ENCODE measurements around the gene PARD3. TPM values are rescaled to one million over a fixed set of nuclear protein-coding genes. Genes with fewer than 3 reads are reported as not detected.

Gene PARD3
- total RNA-seq, 1 donor from 2014 or later, result 64.5 TPM

DNA sequence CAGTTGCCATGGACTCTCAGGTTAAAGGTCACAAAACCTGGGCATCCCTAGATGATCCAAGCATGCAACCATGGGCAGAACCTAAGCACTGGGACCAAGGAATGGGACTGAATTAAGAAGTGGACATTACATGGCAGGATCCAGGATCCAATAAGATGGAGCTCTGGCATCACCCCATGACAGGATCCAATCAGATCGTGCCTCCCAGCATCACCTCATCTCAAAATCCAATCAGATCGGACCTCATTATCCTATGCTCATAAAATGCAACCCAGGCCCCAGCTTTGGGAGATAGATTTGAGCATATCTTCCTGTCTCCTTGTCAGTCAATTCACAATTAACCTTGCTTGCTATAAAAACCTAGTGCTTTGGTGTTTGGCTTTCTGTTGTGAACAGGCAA lies 616.1 kb downstream of the PARD3 start:
- no peak for ATAC-seq

DNA sequence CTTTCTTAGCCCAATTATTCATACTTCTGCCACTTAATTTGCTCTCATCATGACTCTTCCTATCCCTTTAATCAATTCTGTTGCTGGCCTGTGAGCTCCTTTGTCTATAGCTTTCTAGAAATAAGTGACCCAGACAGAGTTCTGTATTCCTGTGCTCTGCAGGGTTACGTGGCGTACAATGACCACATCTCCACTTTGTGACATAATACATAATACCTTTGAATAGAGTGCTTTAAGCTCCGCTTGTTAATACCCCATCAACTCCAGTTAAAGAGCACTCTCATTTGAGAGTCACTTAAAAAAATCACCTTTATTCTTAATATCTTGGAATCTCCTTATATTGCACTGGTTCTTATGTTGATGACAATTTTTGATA lies 619.0 kb downstream of the PARD3 start:
- ATAC-seq, result no peak

DNA sequence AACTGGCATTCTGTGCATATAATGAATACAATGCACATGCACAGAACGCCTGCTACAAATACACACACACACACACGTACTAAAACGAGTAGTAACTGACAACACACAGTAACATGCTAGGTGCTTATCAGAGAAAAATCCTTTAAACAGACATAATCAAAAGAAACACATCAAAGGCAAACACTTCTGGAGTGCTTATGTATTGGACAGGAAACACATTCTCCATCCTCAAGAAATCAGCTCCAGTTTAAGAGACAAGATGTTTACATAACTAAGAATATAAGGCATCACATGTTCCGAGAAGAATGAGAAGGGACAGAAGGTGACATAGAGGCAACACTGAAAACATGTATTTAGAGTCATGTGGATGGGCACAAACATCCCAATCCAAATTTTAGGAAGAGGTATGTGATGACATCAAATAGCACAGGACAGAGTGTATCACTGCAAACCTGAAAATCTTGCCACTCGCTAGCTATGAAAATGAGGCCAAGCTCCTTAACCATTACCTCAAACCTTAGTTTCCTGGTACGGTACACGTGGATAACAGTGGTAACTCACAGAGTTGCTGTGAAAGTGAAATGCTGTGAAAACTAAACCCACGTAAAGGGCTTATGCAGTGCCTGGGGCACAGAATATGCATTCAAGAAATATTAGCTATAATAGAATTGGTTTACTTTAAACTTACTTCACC lies 619.6 kb downstream of the PARD3 start:
- ATAC-seq, result no peak

DNA sequence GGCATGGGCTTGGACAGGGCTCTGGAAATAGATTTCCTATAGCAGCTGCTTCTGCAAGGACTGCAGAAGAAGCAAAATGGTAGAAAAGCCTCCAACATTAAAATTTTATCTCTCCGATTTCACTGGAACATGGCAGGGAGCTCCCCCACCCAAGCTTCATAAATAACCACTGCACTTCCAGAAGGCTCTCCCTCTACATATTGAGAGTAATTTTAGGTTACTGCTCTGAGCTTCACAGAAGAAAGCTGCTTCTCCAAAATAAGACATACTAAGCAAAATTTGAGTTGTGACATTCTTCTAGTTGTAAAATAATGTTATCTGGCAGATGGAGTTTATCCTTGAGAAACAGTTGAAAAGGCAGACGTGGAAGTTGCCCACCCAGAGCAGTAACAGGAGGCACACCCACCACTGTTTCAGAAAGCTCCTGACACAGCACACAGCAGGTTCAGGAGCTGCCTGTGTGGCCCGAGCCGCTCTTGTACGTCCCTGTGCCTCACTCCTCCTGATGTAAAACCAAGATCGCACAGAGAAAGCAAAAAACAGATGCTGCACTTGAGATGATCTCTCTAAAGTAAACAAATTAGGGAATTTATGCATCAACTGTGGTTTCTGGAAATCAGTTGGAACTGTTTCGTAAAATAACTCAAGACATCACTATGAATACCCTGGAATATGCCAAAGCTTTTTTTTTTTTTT lies 621.0 kb downstream of the PARD3 start:
- no peak for ATAC-seq

DNA sequence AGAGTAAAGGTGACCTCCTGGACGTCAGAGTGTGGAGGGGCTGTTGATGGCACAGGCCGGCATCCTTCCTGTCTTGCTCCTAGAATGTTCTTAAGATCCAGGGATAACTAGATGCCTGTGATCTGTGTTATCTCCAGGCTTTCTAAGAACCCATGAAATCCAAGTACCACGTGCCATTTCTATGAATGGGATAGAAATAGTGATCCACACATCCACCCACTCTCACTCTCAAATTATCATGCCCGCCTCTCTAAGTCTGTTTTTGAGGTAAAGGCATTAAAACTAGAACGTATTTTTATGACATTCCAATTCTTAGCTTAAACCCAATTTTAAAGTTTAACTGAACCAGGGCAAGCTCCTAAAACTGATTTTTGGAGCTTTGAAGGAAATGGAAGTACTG lies 622.5 kb downstream of the PARD3 start:
- no peak for ATAC-seq

DNA sequence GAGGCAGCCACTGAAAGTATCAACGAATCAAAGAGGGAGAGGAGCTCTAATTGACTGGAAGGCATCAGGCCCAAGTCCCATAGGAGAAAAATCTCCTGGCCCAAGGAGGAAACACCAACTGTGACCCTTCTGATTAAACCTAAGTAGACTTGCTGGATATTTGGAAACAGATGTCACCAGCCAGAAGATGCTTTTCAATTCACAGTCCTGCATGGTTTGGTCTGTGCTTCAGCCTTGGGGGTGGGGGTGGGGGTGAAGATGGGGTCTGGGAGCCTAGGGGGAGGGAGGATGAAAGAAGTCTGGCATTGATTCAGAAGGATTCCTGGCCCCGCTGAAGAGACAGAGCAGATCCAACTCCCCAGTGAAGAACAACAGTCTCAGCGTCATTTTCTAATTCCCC lies 623.7 kb downstream of the PARD3 start:
- ATAC-seq, result no peak

DNA sequence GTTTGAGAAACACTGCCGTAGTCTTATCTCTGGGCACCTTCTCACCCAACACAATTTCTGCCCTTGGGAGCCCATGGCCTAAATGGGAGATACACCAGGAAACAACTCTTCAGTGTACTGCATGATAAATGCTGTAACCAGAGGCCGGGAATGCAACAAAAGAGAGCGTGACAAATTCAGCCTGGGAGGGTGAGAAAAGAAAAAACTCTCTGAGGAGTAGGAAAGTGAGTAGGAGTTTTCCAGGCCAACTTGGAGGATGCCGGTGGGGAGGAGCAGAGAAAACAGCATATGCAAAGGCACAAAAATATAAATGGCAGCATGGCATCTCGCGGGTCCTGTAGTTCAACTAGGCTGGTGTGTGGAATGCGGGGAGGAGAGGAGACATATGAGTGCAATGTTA lies 624.5 kb downstream of the PARD3 start:
- ATAC-seq, result no peak

DNA sequence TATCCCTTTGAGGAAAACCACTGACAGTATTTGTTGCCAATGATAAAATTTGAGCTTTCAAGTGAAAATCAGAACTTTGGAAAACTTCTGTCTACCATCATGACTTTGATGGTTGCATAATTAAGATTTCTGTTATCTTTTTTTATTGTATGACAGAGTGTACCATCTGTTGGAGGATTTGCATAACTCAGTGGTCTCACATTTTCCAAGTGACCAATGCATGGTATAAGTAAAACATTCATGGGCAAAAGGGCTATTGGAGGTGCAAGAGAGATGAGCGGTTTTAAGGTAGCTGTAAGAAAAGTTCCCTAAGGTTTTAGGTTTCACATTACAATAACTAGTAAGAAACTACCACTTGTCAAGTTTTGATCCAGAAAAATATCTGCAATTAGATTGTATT lies 625.3 kb downstream of the PARD3 start:
- no peak for ATAC-seq

DNA sequence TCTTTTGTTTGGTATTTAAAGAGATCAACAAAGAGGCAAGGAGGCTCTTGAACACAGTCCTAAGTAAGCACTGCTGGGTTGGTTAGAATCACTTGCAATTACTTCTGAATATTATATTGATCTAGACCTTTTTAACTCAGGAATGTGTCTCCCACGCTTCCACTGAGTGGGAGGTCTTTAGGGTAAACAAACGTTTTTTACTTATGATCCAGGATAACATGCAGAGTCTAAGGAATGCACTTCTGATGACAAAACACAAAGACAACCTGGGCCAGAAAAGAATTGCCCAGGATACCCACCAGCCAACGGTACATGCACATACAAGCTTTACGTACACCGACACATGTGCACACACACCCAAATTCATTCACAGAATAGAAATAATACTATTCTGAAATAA lies 626.9 kb downstream of the PARD3 start:
- ATAC-seq, result no peak

DNA sequence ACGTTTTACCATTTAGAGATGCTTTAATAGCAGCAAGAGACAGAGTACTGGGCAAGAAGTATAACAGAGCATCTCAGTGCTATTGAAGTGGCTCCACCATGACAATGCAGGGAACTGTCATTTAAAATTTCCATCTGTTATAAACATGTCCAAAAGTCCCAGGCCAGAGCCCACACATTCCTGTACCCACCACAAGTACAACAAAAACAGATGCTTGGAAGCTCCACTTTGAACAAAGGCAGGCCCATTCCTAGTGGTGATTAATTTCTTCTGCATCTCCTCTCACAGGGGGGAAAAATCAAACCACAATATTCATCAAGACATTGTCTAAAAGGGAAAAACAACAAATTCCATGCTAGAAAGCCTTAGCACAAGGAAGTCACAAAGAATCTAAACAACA lies 627.9 kb downstream of the PARD3 start:
- ATAC-seq, result no peak

DNA sequence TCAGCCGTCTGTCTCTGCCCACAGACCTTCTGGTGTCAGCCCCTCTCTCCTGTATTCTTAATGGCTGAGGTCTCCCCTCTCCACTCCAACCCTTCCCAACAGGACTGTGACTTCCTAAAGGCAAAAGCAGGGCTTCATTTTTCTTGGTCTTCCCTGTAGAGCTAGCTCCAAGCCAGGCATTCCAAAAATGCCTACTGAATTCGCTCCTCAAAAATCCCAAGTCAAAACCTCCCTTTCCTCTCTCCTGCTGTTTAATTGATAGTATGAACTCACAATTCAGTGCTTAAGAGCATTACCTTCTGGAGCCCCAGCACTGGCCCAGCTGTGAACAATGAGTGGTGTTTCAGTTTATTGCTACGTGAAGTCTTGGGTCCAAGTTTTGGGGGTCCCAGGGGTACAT lies 628.4 kb downstream of the PARD3 start:
- ATAC-seq, result no peak

DNA sequence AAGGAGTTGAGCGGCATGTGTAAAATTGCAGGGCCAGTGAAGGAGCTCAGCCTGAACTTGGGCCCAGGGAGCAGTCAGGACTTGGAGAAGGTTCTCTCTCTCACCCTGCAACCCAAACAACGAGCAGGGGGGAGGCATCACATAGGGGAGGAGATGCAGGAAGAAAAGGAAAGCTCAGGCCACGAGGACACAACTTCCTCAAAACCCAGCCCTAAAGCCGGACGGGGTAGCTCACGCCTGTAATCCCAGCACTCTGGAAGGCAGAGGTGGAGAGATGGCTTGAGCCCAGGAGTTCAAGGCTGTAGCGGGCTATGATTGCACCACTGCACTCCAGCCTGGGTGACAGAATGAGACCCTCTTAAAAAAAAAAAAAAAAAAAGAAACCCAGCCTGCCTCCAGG lies 629.1 kb downstream of the PARD3 start:
- ATAC-seq, result no peak

DNA sequence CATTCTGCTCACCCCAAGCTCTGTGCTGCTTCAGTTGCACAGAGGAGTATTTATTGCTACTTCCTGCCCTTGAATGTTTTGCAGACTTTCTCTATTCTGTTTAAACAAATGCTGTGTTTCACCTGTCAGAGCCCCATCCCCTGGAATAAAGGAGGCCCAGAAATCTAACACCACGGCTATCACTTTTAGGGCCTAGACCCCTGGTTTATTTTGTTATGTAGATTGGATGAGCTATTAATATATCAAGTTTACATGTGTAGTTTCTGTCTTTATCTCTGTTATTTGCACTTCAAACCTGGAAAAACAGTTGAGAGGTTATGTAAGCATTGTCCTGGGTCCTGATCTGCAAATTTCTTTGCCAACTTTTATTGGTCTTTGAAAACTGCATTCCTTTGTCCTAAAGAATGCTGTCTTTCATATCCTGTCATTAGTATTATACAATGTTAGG lies 630.1 kb downstream of the PARD3 start:
- no peak for ATAC-seq

DNA sequence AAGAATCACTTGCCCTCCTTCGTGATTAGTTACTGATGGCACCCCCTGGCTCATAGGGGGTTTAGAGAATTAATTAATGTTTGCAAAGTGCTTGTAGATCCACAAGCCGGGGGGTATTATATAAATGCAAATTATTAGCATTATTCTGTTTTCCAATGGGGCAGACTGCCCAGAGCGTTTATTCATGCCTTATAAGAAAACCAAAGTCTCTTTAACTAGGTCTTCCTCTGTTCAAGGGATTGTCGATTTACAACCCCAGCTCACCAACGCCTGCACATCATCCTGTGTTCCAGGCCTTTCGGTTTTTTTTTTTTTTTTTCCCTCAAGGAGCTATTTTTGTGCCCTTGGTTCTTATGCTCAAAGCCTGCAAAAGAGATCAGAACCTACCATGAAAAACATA lies 630.7 kb downstream of the PARD3 start:
- no peak for ATAC-seq

DNA sequence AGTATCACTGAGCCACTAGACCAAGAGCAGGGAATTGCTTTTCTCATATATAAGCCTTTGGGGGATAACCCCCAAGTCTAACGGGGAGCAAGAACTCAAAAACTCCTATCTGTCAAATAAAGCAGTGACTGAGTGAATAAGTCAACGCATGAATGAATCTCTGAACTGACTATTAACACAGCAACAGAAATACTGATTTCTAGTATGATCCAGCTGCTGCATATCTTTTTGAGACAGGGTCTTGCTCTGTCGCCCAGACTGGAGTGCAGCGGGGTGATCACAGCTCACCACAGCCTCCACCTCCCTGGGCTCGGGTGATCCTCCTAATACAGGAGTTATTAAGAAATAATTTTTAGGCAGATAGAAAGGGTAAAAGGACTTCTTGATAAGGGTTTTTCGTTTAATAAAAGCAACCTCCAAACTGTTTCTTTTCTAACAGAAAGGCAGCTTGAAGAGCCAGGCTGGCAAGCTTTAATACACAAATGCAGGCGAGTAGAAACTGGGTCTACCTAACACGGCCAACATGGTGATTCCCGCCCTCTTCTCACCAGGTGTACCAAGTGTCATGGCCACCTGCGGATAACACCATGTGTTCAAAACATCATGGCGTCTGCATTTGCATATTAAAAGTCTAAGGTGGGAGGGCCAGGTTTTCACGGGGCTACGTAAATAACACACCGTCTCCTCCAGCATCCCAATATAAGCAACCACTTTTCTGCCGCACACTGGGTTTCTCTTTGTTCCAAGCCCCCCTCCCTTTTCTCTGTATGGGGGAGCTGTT lies 631.9 kb downstream of the PARD3 start:
- no peak for ATAC-seq

DNA sequence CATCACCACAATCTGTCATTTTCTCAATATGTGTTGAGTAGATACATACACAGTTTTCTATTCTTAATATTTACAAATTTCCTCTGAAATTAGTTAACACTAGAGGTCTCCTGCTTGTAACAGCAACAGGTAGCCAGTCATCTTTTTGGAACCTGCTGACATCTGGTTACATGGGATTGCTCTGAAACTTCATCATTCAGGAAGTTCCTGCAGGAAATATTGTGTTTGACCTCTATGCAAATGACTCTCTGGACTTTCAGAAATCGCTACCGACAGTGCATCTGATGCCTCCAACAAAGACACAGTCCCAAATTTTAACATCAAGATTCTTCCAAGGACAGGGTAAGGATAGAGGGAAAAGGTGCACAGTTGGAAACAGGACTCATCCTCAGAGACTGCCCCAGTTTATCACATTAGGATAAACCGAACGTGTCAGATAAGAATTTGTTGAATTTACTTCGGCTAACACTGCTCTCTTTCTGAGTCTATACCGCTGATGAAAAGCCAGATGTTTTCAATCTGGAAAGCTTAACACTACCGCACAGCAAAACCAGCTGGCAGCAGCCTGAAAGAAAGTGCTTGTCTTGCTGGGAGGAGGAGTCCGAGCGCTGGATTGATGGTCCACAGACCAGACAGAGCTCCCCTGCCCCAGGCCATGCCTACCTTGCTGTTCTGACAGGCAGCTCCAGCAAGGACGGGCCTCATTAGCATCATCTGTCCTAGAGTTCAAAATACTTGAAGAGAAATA lies 633.4 kb downstream of the PARD3 start:
- ATAC-seq, result no peak

DNA sequence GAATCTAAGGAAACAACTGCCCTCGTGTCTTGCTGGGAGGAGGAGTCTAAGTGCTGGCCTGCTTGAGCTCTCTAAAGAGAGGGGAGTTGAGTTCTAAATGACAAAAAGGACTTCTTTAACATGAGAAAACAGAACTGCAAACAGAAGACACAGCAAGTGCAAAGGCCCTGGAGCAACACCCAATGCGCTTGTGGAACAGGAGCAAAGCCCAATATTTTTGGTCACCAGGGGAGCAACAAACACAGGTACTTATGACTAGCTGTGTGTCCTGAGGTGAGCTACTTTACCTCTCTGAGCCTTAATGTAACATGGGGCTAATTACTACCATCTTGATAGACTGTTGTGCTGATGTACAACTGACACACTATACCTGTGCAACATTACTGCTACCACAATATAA lies 634.3 kb downstream of the PARD3 start:
- ATAC-seq, result no peak

DNA sequence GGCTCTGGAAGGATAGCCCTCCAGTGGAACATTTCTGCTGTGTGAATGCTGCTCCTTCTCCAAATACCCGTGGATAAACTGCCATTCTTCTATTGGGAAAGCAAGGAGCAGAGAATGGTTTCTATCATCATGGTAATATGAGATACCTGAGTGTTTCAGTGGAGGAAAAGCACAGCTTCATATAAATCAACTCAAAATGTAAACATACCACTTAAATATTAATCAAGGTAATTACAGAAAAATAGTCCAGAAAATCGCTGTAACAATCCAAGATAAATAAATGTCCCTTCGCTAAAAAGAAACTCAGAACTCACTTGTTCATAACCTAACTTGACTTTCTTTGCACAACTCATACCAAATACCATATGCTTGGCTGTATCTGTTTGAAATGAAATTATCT lies 635.8 kb downstream of the PARD3 start:
- ATAC-seq, result no peak

DNA sequence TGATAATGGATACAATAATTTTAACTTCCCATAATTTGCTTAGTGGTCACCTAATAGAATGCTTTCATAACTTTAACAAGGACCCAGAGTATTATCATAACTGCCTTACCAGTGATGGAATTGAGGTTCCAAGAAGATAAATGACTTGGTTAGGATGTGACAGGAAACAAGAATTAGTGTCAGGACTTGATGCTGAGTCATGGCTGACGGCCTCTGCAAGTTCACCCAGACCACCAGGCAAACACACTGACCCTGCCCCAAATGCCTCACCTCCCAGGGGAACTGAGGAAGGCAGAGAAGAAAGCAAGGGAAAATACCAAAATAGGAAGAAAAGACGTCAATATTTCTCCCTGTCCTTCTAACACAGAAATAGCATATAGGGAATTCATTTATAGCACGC lies 636.3 kb downstream of the PARD3 start:
- ATAC-seq, result no peak

DNA sequence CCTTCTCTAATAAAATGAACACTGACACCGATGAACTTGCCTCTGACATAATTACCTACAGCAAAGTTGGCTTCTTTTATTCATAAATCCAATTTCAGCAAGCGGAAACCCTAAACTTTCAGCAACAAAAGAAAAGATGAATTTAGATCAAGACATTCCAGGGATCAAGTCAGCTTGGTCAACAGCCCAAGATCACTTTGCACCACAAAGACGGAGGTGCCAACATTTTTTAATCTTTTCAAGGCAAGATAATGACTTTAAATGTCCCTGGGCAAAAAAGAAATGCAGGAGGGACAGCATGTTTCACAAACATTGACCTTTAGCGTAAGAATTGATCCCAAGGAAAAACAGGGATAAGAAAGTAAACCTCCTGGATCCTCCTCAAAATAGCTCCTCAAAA lies 636.9 kb downstream of the PARD3 start:
- no peak for ATAC-seq

DNA sequence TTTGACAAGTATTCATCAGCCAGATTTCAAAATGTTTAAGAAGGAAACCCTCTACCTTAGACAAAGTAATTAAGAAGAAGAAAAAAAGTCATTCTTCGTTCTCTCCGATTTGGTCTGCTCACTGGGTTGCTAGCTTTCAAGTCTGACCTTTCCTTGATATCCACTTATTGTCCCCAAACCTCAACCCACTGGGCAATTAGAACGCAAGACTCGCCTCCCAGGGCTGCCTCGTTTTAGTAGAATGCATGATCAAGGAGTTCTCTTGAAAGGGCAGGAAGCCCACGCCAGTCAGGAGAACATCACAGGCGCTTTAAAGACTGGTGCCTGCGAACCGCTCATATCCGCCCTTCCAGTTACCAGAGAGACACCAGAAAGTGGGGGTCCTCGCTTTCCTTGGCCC lies 637.7 kb downstream of the PARD3 start:
- no peak for ATAC-seq

DNA sequence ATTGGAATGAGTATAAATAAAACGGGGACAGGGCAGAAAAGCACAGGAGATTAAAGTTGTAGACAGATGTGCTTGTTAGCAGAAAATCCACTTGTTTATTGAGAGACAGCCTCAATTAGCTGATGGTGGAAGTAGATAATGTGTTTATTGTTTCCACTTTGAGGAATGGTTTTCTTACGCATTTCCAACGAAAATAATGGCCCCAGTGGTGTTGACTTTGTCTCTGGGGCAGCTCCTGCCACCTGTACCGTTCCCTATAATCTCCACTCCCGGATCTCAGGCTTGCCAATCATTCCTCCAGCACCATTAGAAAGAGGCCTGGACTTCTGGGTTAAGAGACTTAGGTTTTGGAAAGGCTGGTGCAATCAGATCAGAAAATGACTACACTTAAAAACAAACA lies 638.7 kb downstream of the PARD3 start:
- no peak for ATAC-seq

DNA sequence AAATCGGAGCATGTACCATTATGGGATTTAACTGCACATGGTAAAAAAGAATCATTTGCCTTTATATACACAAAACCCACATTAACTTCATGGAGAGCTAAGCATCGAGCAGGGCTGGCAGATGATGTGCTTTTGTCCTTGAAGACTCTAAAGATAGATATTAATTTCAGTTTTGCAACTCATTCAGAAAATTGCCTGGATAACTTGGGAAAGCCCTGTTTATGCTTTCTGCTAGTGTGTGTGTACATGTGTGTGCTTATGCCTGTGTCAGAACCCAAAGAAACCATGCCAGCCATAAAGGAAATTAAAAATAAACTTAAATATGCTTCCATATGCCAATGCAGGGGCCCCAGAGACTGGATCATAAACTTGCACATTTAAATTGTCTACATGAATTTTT lies 640.0 kb downstream of the PARD3 start:
- ATAC-seq, result no peak
